Brain microvascular endothelial cell (primary cell): ENCODE results near the gene FAT2.

Source experiments
- DNase-seq: peaks from one replicate; pipeline ENCODE4 v3.0.0-alpha.2; 2020
- H3K27ac ChIP-seq: fragments of 250-450 bp; sonication (Bioruptor Pico); 2 replicates; pipeline ENCODE4 v1.5.1; 2020; ENCODE audit warnings: mild to moderate bottlenecking, moderate library complexity
- H3K27me3 ChIP-seq: fragments of 250-450 bp; sonication (Bioruptor Pico); replicated peaks from 2 replicates; pipeline ENCODE4 v1.5.1; 2020; ENCODE audit warnings: mild to moderate bottlenecking
- H3K36me3 ChIP-seq: fragments of 250-450 bp; sonication (Bioruptor Pico); replicated peaks from 2 replicates; pipeline ENCODE4 v1.5.1; 2020; ENCODE audit warnings: mild to moderate bottlenecking
- H3K4me3 ChIP-seq: 2 replicates; pipeline ENCODE4 v1.5.1; 2011; ENCODE audit warnings: low read depth, mild to moderate bottlenecking, control low read depth, low read length, moderate library complexity
- CTCF ChIP-seq: IDR thresholded peaks from 2 replicates; pipeline ENCODE4 v1.5.1; 2011; ENCODE audit warnings: low read depth, mild to moderate bottlenecking, moderate library complexity, low read length, control low read depth, inconsistent platforms; ENCODE audit errors: missing control alignments
- in situ Hi-C: cut with HindIII; loops from 2 replicates; pipeline ENCODE4 v1.10.0; 2017; ENCODE audit warnings: low sequenced_read_pairs, low pct_ligation_motif_present

Gene FAT2

DNA sequence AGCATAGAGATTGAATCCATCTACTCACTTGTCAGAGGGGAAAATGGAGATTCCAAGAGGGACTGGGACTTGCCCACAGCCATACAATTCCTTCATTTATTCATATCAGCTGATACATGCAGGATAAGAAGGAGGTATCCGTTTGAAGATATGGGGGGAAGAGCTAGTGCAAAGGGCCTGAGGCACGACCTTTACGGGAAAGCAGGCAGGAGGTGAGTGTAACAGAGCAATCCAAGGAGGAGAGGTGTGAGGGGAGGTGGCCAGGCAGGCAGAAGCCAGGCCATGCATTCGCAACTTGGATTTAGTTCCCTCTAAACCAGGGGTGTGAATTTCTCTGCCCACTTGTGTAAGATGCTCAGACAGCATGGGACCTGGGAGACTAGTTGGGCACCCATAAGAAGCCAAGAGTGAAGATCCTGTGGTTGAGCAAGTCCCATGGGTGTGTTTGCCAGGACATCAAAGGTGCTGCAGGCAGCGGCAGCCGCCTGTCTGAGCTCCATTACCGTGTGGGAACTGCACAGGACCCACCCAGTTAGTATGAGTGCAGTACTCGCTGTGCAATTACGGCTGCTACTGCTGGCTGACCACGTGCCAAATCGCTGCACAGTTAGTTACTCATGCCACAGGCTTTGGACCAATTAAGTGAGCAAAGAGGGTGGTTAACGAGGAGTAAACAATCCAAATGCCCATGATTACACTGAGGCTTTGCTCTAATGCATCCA, 31.4 kb upstream of the FAT2 start:
- in situ Hi-C loops = no loop called here
- H3K36me3 ChIP-seq = no peaks in the 10 kb centered on the region
- no peak overlapping the region for H3K4me3 ChIP-seq
- H3K27me3 ChIP-seq = peaks cover 2% of the 10 kb centered on the region
- H3K27ac ChIP-seq = no peak overlapping the region
- no peak for TF ChIP-seq CTCF
- DNase-seq = no peak

DNA sequence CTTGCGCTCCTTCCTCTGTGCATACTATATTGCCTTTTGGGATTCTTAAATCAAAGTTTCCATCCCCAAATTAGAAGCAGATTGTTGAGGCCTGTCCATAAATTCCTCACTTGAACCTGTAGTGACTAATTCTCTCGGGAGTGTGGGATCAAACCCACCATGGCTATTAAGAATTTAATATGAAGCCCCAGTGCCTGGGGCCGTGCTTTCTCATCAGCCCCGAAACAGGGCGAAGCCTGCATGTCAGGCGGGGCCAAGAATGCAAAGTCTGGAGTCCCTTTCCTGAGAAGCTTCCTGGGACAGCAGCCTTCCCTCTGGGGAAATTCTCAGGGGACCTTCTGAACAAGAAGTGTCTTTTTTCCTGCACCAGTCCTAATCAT, 29.3 kb upstream of the FAT2 start:
- H3K27ac ChIP-seq = no peak overlapping the region
- no peak overlapping the region for H3K4me3 ChIP-seq
- no peak for TF ChIP-seq CTCF

GRCh38 chr5:151619812-151620460, 28.8 kb upstream of the FAT2 start:
- Histone ChIP-seq H3K27me3 (peaks cover 2% of the 10 kb centered on the region), H3K36me3 (no peaks in the 10 kb centered on the region), H3K27ac (no peak overlapping the region), H3K4me3 (no peak overlapping the region)
- no peak for TF ChIP-seq CTCF
- no peak for DNase-seq
- in situ Hi-C loops = no loop called here

More for the DNA sequence above, 29.3 kb upstream of the FAT2 start:
- Histone ChIP-seq H3K27me3 (peaks cover 2% of the 10 kb centered on the region), H3K36me3 (no peaks in the 10 kb centered on the region)
- no peak for DNase-seq
- in situ Hi-C loops = no loop called here

DNA sequence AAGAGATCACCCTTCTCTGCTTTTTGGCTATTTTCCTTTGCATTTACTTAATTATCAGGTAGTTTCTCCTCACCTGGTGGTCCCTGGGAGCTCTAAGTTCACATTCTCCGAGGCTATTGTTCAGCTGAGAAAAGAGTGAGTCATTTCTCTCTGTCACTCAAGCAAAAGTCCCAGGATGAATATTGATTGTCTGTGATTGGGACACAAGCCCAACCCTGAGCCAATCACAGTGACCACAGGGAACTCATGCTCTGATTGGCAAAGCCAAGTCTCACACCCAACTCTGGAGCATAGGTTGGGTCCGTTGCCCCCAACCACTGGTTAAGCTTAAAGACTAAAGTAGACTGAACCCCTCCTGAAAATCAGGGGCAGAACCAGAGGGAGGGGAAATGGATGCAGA, 27.8 kb upstream of the FAT2 start:
- H3K27me3 ChIP-seq = peaks cover 2% of the 10 kb centered on the region
- H3K27ac ChIP-seq = no peak overlapping the region
- in situ Hi-C loops = no loop called here
- TF ChIP-seq CTCF = no peak
- no peak overlapping the region for H3K4me3 ChIP-seq
- no peak for DNase-seq
- H3K36me3 ChIP-seq = no peaks in the 10 kb centered on the region

DNA sequence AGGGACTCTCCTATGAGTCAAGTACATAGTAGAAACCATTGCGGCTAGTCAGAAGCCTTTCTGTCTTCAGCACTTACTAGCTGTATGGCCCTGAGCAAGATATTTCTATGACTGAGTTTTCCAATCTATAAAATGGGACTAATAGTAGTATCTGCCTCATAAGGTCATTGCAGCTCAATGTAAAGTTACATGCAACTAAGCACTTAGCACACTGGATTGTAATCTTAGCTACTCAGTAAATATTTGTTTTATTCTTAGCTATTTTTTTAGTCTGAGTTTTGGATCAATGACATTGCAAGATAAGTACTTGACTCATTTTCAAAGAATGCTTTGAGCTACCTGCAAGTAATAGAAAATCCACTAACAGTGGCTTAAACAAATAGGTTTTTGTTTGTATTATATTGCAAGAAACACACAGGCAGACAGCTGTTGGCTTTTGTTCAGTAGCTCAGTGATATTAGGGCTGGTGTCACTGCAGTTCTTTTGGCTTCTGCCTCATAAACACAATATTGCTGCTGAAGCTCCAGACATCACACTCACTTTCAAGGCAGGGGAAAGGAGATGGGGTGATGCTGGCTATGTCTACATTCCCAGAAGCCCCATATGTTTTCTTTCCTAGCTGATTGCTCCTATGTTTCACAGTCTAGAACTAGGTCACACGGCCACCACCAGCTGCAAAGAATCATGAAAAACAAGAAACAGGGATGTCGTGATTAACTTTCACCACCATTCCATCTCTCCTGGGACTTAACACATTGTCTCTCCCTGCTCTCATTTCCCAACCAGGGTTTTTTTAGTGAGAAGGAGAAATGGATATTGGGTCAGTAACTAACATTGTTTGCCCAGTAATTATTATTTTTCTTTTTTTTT, 26.9 kb upstream of the FAT2 start:
- in situ Hi-C loops = no loop called here
- Histone ChIP-seq H3K27ac (no peak overlapping the region), H3K36me3 (no peaks in the 10 kb centered on the region), H3K27me3 (peaks cover 2% of the 10 kb centered on the region), H3K4me3 (no peak overlapping the region)
- DNase-seq = no peak
- TF ChIP-seq CTCF = no peak
